ENCODE results near the gene MYO5C.
"Not testable (repeated sequence)": the region's sequence is repeated elsewhere in the genome, so short reads cannot be mapped to it uniquely, and the experiment has no call there.

MYO5C gene

DNA sequence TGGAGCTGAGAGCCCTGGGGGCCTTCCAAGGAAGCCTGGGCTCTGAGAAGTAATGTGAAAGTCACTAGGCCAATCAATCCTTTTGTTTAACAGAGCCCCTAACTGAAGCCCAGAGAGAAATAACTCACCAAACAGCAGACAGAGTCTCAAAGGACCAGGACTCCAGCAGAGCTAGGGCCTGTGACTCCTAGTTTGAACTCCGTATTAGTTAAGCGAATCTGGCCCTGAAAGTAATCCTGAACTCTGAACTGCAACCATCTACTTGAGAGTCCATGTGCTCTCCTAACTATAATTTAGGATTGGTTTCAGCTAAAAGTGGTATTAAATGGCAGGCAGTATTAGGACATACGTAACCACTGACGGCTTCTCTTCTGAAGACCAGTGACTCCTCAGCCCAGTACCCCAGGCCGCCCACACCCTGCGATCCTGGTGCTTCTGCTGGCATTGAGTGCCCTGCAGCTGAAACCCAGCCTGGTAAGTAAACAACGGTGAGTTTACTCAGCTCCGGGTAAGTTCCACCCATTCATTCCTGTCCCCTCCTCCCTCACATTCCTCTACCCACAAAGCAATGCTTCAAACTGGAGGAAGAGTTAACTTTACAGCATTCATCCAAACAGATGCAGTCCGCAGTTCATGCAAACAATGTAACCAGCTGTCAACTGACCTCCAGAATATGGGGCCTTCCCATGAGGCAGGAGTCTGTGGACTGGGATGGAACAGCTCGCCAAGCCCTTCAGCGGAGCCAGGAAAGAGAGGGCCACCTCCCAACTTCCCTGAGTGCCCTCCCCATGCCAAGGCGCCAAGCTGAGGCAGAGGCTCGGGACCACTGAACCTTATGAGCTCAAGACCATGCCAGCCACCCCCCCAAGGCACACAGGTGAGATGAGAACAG, 7.3 kb downstream of the MYO5C start:
- TF ChIP-seq, protein P1, sequence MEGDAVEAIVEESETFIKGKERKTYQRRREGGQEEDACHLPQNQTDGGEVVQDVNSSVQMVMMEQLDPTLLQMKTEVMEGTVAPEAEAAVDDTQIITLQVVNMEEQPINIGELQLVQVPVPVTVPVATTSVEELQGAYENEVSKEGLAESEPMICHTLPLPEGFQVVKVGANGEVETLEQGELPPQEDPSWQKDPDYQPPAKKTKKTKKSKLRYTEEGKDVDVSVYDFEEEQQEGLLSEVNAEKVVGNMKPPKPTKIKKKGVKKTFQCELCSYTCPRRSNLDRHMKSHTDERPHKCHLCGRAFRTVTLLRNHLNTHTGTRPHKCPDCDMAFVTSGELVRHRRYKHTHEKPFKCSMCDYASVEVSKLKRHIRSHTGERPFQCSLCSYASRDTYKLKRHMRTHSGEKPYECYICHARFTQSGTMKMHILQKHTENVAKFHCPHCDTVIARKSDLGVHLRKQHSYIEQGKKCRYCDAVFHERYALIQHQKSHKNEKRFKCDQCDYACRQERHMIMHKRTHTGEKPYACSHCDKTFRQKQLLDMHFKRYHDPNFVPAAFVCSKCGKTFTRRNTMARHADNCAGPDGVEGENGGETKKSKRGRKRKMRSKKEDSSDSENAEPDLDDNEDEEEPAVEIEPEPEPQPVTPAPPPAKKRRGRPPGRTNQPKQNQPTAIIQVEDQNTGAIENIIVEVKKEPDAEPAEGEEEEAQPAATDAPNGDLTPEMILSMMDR (IDR thresholded peaks at IDR 0.05; ENCODE audit: low read depth, low read length, missing control alignments): no peak
- DNase-seq (ENCODE audit: extremely low read depth, low read depth): no peak

DNA sequence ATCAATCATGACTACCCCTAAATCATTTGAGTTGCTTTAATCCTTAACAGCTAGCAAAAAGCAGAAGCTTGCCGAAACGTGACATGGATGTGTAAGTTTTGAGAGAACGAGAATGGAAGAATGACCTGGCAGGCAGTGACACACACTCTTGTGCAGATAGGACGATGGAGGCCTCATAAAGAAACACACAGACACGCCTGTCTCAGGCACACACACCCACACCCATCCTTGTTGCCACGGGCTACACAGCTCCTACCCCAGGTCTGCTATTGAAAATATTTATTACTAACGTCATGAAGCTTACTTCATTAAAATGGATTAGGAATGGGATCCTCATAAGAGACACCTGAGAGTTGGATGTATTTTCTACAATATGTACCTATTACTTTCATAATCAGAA, 8.5 kb downstream of the MYO5C start:
- DNase-seq (ENCODE audit: extremely low read depth, low read depth): no peak
- TF ChIP-seq, protein P1 (IDR thresholded peaks at IDR 0.05; ENCODE audit: low read depth, low read length, missing control alignments): no peak
- no peak overlapping the region for H3K4me3 ChIP-seq (replicated peaks; ENCODE audit: low read depth, low read length)

More for the DNA sequence above, 7.3 kb downstream of the MYO5C start:
- no peak overlapping the region for H3K4me3 ChIP-seq (replicated peaks; ENCODE audit: low read depth, low read length)

DNA sequence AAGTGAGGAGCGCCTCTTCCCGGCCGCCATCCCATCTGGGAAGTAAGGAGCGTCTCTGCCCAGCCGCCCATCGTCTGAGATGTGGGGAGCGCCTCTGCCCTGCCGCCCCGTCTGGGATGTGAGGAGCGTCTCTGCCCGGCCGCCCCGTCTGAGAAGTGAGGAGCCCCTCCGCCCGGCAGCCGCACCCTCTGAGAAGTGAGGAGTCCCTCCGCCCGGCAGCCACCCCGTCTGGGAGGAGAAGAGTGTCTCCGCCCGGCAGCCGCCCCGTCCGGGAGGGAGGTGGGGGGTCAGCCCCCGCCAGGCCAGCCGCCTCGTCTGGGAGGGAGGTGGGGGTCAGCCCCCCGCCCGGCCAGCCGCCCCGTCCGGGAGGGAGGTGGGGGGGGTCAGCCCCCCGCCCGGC, 9.7 kb downstream of the MYO5C start:
- not testable (repeated sequence) for DNase-seq (ENCODE audit: extremely low read depth, low read depth); H3K4me3 ChIP-seq (replicated peaks; ENCODE audit: low read depth, low read length)

DNA sequence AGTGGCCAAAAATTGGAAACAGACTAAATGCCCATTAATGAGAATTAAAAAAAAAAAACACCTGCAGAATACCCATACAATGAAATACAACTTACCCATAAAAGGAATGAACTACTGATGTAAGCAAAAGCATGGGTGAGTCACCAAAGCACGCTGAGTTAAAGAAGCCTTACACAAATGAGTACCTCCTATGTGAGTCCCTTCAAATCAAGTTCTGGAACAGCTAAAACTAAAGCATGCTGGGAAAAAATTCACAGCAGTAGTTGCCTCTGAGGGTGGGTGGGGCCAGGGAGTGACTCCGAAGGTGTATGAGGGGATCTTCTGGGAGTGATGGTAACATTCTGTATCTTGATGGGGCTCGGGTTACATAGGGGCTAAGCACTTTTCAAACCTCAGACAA, 11.4 kb downstream of the MYO5C start:
- TF ChIP-seq, protein P1 (IDR thresholded peaks at IDR 0.05; ENCODE audit: low read depth, low read length, missing control alignments): no peak
- DNase-seq (ENCODE audit: extremely low read depth, low read depth): no peak
- H3K4me3 ChIP-seq (replicated peaks; ENCODE audit: low read depth, low read length): no peak overlapping the region

DNA sequence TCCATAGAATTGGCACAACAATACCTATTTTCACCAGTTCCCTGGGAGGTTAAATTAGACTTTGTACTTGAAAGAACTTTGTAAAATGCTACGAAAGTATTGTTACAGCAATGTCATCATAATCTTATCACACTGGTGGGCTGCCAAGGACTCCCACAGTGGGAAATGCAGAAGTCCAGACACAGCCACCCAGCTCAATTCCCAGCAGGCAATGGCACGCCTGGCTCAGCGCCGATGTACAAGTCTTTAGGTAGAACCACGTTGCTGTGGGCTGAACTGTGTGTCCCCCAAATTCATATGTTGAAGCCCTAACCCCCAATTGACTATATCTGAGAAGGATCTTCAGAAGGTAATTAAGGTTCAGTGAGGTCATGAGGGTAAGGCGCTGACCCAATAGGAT, 12.3 kb downstream of the MYO5C start:
- H3K4me3 ChIP-seq (replicated peaks; ENCODE audit: low read depth, low read length): no peak overlapping the region
- DNase-seq (ENCODE audit: extremely low read depth, low read depth): no peak
- TF ChIP-seq, protein P1 (IDR thresholded peaks at IDR 0.05; ENCODE audit: low read depth, low read length, missing control alignments): no peak

DNA sequence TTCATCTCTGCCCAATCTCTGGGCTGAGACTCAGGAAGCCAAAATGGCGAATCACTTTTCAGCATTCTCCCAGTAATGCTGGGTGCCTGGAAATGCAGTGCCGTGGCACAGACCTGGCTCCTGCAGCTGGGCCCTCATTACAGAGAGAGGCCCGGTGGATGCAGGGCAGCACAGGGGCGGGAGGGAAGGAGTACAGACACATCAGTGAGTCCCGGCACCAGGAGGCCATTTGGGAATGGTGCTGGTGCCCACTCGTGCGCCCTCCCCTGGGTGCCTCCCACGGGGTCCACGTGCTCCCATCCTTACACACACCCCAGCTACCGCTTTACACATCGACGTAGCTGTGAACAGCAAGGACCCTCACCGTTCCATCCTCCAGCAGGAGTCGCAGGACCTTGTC, 13.2 kb downstream of the MYO5C start:
- H3K4me3 ChIP-seq (replicated peaks; ENCODE audit: low read depth, low read length): no peak overlapping the region
- TF ChIP-seq, protein P1 (IDR thresholded peaks at IDR 0.05; ENCODE audit: low read depth, low read length, missing control alignments): no peak
- no peak for DNase-seq (ENCODE audit: extremely low read depth, low read depth)

DNA sequence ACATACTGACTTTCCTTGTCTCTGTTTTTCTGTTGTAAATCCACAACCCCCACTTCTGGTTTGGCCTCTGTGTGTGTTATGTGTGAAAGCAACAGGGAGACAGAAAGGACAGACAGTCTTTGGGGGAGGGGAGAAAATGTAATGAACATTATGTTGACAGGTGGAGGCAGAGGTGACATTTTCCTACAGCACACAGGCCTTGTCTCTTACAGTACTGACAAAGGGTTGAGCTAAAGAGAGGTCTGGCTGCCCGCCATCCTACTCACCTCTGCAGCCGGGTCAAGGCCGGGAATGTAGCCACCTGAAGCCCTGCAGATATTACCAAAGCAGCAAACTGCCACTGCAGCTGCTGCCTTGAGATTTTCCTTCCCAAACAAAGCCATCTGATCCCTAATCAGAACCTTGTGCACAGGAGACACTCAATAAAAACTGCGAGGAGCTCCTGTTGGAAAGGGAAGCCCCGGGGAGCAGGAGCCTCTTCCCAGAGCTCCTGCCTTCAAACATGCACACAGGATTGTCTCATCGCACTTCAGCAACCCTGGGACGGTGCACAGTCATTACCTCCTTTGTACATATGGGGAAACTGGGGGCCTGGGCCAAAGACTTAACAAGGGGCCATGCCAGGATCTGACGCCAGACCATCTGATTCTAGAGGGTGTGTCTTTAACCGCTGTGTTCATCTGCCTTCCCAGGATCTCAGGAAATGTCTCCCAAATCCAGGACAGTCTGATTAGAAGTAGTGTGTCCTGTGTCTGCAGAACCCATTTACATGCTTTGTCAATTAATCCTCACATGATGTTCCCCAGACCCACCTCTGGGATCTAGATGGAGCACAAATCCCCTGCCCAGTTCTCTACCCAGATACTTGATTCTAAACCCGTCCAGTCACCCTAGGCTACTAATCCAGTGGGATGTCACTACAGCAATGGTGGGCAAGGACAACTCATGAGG, 14.2 kb downstream of the MYO5C start:
- DNase-seq (ENCODE audit: extremely low read depth, low read depth): no peak
- TF ChIP-seq, protein P1 (IDR thresholded peaks at IDR 0.05; ENCODE audit: low read depth, low read length, missing control alignments): no peak
- no peak overlapping the region for H3K4me3 ChIP-seq (replicated peaks; ENCODE audit: low read depth, low read length)

Measured in HFF-Myc (cell line).